ENCODE measurements around the gene DAB1.

DAB1 gene

GRCh38 chr1:57132993-57133622, 290.8 kb downstream of the DAB1 start:
- Histone ChIP-seq H3K9me3 (no peaks in the 10 kb centered on the region), H3K4me3 (no peak overlapping the region), H3K27ac (no peak overlapping the region), H3K4me2 (no peak overlapping the region), H3K9ac (no peak overlapping the region), H3K27me3 (no peaks in the 10 kb centered on the region), H3K36me3 (peaks cover 16% of the 10 kb centered on the region; the same call in 1 of the 2 replicates), H4K20me1 (no peaks in the 10 kb centered on the region), H3K4me1 (peaks cover 2% of the 10 kb centered on the region; the same call in 1 of the 2 replicates)
- TF ChIP-seq Cebpa-rat (IDR thresholded peaks at IDR 0.05) = no peak

- Histone ChIP-seq H3K4me2 (no peak overlapping the region), H3K4me3 (no peak overlapping the region), H3K9ac (no peak overlapping the region)
Observed at GRCh38 chr1:57131701-57132394, 292.0 kb downstream of the DAB1 start.

GRCh38 chr1:57131257-57131656, 292.6 kb downstream of the DAB1 start:
- no peaks in the 10 kb centered on the region for H3K4me1 ChIP-seq
- H3K4me3 ChIP-seq = no peak overlapping the region
- H3K36me3 ChIP-seq = peaks cover 12% of the 10 kb centered on the region; the same call in 1 of the 2 replicates
- H3K9ac ChIP-seq = no peak overlapping the region
- H3K27ac ChIP-seq = no peak overlapping the region
- no peak for TF ChIP-seq Cebpa-rat (IDR thresholded peaks at IDR 0.05)
- H3K27me3 ChIP-seq = no peaks in the 10 kb centered on the region
- no peaks in the 10 kb centered on the region for H3K9me3 ChIP-seq
- no peaks in the 10 kb centered on the region for H4K20me1 ChIP-seq
- no peak overlapping the region for H3K4me2 ChIP-seq

More at GRCh38 chr1:57131701-57132394, 292.0 kb downstream of the DAB1 start:
- no peak overlapping the region for H3K27ac ChIP-seq
- TF ChIP-seq Cebpa-rat (IDR thresholded peaks at IDR 0.05) = no peak
- no peaks in the 10 kb centered on the region for H3K27me3 ChIP-seq
- H4K20me1 ChIP-seq = no peaks in the 10 kb centered on the region
- no peaks in the 10 kb centered on the region for H3K4me1 ChIP-seq
- peaks cover 16% of the 10 kb centered on the region; the same call in 1 of the 2 replicates for H3K36me3 ChIP-seq
- no peaks in the 10 kb centered on the region for H3K9me3 ChIP-seq

- Histone ChIP-seq H3K9me3 (no peaks in the 10 kb centered on the region), H3K36me3 (peaks cover 7% of the 10 kb centered on the region; the same call in 1 of the 2 replicates), H3K4me2 (no peak overlapping the region), H3K9ac (no peak overlapping the region), H3K4me3 (no peak overlapping the region), H4K20me1 (no peaks in the 10 kb centered on the region), H3K4me1 (no peaks in the 10 kb centered on the region), H3K27me3 (no peaks in the 10 kb centered on the region), H3K27ac (no peak overlapping the region)
- no peak for TF ChIP-seq Cebpa-rat (IDR thresholded peaks at IDR 0.05)
Observed at GRCh38 chr1:57129865-57130264, 294.0 kb downstream of the DAB1 start.

GRCh38 chr1:57127976-57128375, 295.9 kb downstream of the DAB1 start:
- H3K4me3 ChIP-seq = no peak overlapping the region
- H4K20me1 ChIP-seq = no peaks in the 10 kb centered on the region
- H3K36me3 ChIP-seq = peaks cover 7% of the 10 kb centered on the region; the same call in 1 of the 2 replicates
- no peaks in the 10 kb centered on the region for H3K9me3 ChIP-seq
- H3K9ac ChIP-seq = no peak overlapping the region
- H3K27me3 ChIP-seq = no peaks in the 10 kb centered on the region
- H3K27ac ChIP-seq = no peak overlapping the region
- no peaks in the 10 kb centered on the region for H3K4me1 ChIP-seq
- TF ChIP-seq Cebpa-rat (IDR thresholded peaks at IDR 0.05) = no peak
- no peak overlapping the region for H3K4me2 ChIP-seq

GRCh38 chr1:57124768-57125446, 299.0 kb downstream of the DAB1 start:
- Histone ChIP-seq H3K4me3 (no peak overlapping the region), H4K20me1 (no peaks in the 10 kb centered on the region), H3K9me3 (no peaks in the 10 kb centered on the region), H3K27ac (no peak overlapping the region), H3K27me3 (no peaks in the 10 kb centered on the region), H3K4me1 (no peaks in the 10 kb centered on the region), H3K9ac (no peak overlapping the region), H3K36me3 (peaks cover 7% of the 10 kb centered on the region; the same call in 1 of the 2 replicates), H3K4me2 (no peak overlapping the region)
- TF ChIP-seq Cebpa-rat (IDR thresholded peaks at IDR 0.05) = no peak

GRCh38 chr1:57124170-57124569, 299.7 kb downstream of the DAB1 start:
- H3K36me3 ChIP-seq = peaks cover 7% of the 10 kb centered on the region; the same call in 1 of the 2 replicates
- no peak overlapping the region for H3K4me2 ChIP-seq
- no peak overlapping the region for H3K9ac ChIP-seq
- H3K4me1 ChIP-seq = no peaks in the 10 kb centered on the region
- no peaks in the 10 kb centered on the region for H4K20me1 ChIP-seq
- TF ChIP-seq Cebpa-rat (IDR thresholded peaks at IDR 0.05) = no peak
- H3K9me3 ChIP-seq = no peaks in the 10 kb centered on the region
- H3K27ac ChIP-seq = no peak overlapping the region
- H3K4me3 ChIP-seq = no peak overlapping the region
- H3K27me3 ChIP-seq = no peaks in the 10 kb centered on the region

- Histone ChIP-seq H3K27me3 (no peaks in the 10 kb centered on the region), H4K20me1 (no peaks in the 10 kb centered on the region), H3K4me2 (no peak overlapping the region), H3K4me3 (no peak overlapping the region), H3K4me1 (no peaks in the 10 kb centered on the region), H3K36me3 (no peaks in the 10 kb centered on the region), H3K9ac (no peak overlapping the region), H3K9me3 (no peaks in the 10 kb centered on the region), H3K27ac (no peak overlapping the region)
- TF ChIP-seq Cebpa-rat (IDR thresholded peaks at IDR 0.05) = no peak
Observed at GRCh38 chr1:57122031-57122430, 301.8 kb downstream of the DAB1 start.

GRCh38 chr1:57118948-57119603, 304.8 kb downstream of the DAB1 start:
- no peaks in the 10 kb centered on the region for H3K36me3 ChIP-seq
- no peak for TF ChIP-seq Cebpa-rat (IDR thresholded peaks at IDR 0.05)
- no peak overlapping the region for H3K27ac ChIP-seq
- no peaks in the 10 kb centered on the region for H3K27me3 ChIP-seq
- no peak overlapping the region for H3K4me2 ChIP-seq
- no peak overlapping the region for H3K9ac ChIP-seq
- H3K9me3 ChIP-seq = no peaks in the 10 kb centered on the region
- H3K4me1 ChIP-seq = no peaks in the 10 kb centered on the region
- H4K20me1 ChIP-seq = no peaks in the 10 kb centered on the region
- no peak overlapping the region for H3K4me3 ChIP-seq
